ENCODE results near the gene CES3.
"Not testable (repeated sequence)": the region's sequence is repeated elsewhere in the genome, so short reads cannot be mapped to it uniquely, and the experiment has no call there.

The CES3 gene

DNA sequence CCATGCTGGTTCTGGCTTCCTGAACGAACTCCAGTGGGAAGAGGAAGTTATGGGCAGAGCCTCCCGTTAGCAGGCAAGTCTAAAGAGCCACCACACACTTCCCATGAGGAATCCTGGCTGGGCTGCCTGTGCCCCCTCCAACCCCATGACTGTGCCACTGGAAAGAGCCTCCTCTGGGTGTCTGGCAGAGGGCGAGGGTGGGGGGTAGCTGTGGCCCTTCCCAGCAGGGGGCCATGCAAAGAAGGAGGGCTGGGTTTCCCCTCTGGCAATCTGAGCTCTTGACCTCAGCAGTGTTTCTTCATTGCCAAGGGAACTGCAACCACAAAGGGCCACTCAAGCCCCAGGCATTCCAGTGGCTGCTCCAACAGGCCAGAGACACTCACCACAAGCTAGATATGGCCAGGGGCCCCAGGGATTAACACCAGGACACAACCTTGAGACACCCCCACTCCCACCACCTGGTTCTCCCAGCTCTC lies 34.1 kb upstream of the CES3 start:
- no peak for DNase-seq

DNA sequence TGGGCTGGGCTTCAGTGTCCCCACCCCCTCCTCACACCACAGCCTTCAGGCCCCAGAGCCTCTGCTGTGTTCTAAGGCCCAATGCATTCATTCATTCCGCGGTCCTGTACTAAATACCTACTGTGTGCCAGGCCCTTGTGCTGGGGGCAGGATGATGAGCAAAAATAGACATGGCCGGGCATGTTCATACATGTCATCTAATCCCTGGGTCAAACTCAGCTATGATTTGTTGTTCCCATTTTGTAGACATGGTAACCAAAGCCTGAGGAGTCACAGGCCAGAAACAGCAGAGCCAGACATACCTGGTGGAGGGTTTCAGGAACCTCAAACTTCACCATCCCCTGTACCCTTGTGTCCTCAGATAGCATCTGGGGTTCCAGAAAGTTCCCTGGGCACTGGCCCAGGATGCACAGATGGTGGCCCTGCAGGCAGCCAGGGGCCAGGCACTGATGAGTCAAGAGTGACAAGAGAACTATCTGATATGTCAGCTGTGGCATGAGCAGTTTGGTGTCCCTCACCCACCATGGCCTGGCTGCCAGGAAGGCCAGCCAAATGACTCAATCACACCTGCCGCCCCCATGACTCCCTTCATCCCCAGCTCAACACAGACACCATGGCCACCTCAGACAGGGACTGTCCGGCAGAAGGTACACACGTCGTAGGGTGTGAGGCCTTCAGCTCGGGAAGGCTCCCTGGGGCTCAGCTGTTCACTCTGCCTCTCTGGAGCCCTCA lies 33.0 kb upstream of the CES3 start:
- no peak for DNase-seq

DNA sequence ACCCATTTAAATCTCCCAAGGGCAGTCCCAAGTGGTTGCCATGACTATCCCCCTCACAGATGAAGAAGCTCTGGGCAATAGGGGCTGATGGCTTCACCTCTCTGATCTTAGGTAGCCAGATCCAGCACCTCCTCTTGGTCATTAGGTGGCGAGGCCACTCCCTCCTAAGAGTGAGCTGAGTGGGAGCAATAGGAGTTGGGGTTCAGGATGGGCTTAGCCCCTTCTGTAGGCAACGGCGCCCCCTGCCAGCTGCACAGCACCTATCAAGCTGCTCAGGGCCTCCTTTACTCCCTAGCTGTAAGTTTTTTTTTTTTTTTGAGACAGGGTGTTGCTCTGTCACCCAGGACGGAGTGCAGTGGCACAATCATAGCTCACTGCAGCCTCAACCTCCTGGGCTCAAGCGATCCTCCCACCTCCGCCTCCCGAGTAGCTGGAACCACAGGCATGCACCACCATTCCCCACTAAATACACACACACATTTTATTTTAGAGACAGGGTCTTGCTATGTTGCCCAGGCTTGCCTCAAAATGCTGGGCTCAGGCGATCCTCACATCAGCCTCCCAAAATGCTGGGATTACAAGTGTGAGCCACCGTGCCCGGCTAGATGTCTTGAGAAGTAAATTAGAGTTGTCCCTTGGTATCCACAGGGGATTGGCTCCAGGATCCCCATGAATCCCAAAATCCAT lies 32.2 kb upstream of the CES3 start:
- DNase-seq: no peak

DNA sequence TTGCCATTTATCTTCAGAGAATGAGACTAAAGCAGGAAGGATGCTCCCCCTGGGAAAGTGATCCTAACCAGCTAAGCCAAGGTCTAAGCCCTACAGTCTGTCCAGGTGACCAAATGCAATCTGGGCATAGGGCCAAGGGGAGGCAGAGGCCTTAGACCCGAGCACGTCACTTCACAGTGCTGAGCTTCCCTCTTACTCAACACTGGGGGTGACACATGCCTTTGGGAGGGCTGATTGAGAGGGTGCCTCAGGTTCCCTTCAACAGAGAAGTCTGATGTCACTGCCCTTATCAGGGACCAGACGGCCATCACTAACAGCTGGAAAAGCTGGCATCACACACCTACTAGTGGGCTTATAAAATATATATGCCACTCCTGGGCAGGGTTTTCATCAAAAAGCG lies 30.9 kb upstream of the CES3 start:
- DNase-seq: no peak

DNA sequence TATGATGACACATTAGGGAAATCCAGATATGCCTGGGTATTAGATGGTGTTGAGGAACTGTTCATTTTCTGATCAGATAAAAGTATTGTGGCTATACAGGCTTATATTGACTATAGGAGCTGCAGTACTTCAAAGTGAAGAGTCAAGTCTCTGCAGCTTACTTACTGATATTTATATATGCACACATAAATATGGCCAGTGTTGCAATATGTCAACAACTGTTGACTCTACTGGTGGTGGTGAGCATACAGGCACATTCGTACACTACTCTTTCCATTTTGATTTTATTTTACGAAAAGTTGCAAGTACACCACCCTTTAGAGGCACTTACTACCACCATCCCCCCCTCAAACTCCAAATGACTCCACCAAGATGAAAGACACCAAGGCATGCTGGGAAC lies 29.4 kb upstream of the CES3 start:
- no peak for DNase-seq

DNA sequence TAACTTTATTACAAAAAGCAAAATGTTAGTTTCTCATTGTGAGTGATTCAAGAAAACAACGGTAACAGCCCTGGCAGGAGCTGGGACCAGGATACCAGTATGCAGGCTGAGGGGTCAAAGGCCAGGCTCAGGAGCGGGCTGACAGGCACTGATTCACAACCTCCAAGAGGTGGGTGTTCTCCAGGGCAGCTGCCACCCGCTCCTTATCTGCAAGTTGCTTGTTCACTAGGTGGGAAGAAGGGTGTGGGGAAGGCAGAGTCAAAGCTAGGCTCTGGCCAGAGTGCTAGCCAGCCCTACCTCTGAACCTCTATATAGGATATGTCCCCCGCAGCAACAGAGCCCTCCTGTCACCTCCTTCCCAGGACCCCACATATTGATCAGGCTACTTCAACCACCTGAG lies 29.0 kb upstream of the CES3 start:
- DNase-seq: no peak

DNA sequence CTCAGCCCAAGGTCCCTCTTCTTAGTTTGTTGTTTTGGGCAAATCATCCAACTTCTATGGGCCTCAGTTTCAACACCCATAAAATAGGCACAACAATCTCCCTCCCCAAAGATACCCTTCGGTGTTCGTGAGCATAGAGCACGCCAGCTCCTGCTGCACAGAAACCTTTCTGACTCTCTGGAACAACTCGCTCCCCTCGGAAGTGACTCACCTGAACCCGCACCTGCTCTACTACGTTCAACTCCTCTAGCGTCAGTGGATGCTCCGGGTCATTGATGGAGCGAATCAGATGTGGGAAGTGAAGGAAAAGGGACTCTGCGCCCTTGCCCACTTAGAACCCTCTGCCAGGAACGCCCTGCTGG lies 27.3 kb upstream of the CES3 start:
- DNase-seq: no peak

DNA sequence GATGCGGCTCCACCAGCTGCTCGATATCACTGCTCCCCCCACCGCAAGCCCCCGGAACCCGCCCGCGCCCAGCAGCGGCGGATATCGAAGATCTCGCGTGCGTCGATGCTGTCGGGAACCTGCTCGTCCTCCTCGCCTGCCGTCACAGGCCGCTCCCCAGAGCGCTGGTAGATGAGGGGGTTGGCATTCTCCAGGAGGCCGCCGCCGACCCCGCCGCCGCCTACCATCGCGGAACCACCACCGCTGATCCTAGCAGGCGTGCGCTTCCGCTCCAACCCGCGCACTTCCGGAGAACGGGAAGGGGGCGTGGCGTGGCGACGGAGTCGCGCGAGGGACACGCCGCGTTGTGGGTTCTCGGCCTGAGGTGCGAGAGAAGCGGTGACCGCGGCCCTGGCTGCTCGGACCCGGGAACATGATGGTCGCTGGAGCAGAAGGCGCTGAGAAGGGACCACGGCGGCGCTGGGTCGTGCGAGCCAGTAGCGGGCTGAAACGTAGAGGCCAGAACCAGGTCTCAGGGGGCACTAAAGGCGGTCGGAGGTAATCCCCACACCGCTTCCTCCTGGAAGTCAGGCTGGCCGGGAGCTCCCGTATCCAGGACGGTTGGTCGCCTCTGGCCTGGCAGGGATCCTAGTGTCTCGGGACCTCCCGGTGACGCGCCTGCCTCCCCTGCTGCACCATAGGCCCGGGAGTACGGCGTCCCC lies 26.8 kb upstream of the CES3 start, which contains the start of gene CIAO2B:
Gene CIAO2B (minus strand): TSS at position 265 of the 701 bp plus-strand sequence. CDS start 38 bp downstream, at position 227.
- peak; percentile 86 for DNase-seq

DNA sequence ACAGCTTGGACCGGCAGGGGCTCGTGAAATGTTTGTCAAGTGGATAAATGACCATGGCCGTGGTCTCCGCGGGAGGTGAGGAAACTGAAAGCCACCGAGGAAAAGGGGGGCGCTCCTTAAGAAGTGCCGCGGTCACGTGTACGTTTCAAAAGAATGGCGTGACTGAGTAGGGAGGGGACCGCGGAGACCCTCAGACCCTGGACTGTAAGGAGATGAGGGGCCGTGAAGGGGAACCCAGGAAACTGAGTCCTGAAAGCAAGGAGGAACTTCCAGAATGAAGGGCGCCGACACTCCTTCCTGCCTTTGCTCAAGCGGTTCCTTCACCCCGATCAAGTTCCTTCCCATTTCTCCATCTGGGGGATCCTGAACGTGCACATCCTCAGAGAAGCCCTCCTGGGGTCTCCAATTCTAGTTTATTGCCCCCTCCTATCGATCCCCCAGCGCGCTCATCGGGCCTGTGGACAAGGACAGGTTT lies 26.2 kb upstream of the CES3 start:
- DNase-seq: not testable (repeated sequence)

DNA sequence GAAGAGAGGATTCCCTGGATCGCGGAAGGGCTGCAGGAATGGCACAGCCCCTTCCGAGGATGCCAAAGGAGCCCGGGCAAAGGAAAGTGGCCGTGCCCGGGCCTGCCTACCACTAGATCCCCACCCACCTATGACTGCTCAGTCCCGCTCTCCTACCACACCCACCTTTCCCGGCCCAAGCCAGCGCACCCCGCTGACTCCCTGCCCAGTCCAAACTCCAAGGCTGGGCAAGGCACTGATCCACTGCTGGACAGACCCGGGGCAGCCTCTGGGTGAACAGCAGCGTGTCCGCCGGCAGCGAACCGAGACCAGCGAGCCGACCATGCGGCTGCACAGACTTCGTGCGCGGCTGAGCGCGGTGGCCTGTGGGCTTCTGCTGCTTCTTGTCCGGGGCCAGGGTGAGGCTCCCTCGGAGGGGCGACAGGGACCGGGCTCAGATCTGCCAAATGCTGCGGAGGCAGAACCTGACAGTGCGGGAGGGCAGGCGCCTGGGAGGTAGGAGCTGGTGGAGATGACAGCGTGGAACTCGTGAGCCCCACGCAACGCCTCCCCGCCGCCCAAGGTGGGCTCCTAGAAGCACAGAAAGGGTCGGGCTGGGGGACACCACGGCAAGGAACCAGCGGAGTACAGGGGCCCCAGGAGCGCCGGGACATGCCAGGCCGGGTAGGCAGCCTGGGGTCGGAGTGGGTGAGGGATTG lies 25.6 kb upstream of the CES3 start, which contains the start of gene CES2:
Gene CES2 (plus strand): TSS at position 203 of the 698 bp plus-strand sequence. CDS start 120 bp downstream, at position 323.
- no peak for DNase-seq

DNA sequence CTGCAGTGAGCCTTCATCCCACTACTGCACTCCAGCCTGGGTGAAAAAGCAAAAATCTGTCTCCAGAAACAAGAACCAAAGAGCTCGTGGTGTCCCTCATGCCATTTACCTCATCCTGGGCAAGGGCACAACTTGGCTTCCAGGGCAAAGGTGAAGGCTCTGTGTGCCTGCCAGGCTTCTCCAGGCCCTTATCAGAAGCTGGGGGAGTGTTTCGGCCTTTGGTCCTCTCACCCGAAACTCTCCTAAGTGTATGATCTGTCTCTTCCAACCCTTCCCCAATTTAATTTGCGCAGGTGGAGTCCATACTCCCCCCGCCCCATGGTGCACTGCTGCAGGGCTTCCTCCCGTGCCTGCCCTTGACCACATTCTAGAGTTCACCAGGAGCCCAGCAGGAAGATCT lies 24.6 kb upstream of the CES3 start:
- DNase-seq: no peak

DNA sequence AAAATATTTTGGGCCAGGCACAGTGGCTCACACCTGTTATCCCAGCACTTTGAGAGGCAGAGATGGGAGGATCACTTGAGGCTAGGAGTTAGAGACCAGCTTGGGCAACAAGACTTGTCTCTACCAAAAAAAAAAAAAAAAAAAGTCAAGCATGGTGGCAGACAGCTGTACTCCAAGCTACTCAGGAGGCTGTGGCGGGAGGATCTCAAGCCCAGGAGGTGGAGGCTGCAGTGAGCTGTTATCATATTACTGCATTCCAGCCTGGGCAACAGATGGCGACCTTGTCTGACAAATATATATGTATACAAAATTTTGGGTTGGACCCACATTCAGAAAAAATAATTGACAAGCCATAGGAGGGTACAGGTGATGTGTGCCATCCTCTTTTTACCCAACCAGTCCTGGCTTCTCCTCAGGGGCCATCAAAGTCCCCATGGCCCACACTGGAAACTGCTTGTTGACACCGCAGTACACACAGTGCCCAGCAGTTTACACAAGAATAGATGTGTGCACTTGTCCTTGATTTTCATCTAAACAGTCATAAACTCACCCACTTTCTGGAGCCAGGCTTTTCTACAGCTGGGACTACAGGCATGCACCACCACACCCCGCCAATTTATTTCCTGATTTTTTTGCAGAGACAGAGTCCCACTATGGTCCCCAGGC lies 24.0 kb upstream of the CES3 start:
- no peak for DNase-seq

DNA sequence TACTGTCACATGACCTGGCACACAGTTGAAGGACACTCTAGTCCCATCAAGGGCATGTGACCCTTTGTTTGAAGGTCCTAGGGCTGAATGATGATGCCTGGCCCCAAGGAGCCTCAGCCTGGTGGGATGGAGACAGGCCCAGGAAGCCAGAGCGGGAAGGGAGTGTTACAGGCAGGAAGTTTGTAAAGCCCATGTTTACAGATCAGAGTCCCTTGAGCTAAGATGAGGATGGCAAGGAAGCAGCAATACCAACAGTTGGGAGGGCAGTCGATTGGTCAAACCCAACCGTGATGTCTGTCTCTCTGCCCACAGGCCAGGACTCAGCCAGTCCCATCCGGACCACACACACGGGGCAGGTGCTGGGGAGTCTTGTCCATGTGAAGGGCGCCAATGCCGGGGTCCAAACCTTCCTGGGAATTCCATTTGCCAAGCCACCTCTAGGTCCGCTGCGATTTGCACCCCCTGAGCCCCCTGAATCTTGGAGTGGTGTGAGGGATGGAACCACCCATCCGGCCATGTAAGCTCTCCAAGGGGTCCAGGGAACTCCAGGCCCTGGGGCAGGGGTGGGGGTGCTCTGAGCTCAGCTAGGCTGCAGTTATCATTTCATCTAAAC lies 23.2 kb upstream of the CES3 start:
- no peak for DNase-seq

DNA sequence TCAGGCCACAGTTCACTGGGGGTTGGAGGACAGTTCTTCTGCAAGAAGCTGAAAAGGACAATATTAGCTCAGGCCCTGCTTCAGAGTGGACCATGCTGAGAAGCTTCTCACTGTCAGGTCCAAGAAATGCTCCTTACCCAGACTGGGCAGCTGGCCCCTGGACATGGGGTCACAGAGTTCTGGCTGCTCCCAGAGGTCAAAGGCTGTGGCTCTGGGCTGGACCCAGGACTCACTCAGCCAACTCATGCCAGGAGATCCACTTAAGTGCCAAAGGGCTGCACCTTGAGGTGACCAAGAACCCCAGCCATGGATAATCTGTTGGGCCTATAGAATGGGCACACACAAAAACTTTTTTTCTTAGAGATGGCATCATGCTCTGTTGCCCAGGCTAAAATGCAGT lies 21.7 kb upstream of the CES3 start:
- DNase-seq: no peak

DNA sequence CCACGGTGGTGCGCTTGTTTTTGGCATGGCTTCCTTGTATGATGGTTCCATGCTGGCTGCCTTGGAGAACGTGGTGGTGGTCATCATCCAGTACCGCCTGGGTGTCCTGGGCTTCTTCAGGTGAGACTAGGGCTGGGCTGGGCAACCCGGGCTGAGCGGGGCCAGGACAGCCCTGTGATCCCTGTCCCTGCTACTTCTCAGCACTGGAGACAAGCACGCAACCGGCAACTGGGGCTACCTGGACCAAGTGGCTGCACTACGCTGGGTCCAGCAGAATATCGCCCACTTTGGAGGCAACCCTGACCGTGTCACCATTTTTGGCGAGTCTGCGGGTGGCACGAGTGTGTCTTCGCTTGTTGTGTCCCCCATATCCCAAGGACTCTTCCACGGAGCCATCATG lies 20.8 kb upstream of the CES3 start:
- DNase-seq: no peak

DNA sequence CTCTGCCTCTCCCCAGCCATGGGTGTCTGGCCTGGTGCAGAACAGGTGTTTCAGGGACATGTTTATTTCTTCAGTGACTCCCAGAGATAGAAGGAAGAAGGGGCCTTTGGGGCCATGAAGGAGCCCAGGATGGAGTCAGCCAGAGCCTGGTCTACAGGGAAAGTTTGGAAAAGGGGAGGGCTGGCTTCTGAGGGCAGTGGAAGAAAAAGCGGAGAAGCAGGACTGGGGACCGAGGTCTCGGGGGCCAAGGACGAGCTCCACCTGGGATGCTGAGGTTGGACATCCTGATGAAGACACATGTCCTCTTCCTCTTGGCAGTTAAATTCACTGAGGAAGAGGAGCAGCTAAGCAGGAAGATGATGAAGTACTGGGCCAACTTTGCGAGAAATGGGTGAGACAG lies 18.1 kb upstream of the CES3 start:
- DNase-seq: no peak

DNA sequence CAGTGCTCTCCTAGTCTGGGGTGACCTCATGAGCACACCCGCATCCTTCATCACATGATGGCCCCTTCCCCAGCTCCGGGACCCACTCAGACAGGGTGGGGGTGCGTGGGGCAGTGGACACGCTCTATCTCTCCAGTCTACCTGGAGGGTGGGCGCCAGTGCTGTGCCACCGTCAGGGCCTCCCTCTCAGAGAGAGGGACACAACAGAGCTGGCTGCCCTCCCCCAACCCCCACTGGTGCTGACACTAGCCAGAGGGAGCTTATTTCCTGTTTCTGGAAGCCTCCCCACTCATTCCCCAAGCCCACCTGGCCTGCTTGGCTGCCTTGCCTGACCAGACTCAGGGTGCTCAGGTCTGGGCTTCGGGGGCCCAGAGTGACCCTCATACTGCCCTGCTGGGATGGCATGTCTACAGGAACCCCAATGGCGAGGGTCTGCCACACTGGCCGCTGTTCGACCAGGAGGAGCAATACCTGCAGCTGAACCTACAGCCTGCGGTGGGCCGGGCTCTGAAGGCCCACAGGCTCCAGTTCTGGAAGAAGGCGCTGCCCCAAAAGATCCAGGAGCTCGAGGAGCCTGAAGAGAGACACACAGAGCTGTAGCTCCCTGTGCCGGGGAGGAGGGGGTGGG lies 17.5 kb upstream of the CES3 start:
- DNase-seq: no peak

DNA sequence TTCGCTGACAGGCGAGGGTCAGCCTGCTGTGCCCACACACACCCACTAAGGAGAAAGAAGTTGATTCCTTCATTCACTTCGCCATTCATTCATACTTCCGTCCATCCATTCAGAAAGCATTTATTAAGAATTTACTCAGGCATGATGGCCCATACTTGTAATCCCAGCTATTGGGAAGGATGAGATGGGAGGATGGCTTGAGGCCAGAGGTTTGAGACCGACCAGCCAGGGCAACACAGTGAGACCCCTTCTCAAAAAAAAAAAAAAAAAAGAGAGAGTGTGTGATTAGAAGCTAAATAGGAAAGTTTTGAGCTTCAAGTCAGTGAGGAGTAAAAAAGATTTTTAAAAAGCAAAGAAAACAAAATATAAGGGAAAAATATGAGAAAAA lies 17.0 kb upstream of the CES3 start:
- no peak for DNase-seq

DNA sequence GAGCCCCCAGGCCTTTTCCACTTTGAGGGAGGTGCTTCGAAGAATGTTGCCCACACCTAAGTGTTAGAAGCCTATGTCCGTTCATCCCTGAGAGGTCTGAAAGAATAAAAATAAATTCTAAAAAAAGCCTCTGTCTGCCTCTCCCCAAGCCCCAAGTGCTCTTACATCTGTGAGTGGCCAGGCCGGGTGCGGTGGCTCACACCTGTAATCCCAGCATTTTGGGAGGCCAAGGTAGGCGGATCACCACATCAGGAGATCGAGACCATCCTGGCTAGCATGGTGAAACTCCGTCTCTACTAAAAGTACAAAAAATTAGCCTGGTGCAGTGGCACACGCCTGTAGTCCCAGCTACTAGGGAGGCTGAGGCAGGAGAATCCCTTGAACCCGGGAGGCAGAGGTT lies 16.1 kb upstream of the CES3 start:
- DNase-seq: not testable (repeated sequence)

DNA sequence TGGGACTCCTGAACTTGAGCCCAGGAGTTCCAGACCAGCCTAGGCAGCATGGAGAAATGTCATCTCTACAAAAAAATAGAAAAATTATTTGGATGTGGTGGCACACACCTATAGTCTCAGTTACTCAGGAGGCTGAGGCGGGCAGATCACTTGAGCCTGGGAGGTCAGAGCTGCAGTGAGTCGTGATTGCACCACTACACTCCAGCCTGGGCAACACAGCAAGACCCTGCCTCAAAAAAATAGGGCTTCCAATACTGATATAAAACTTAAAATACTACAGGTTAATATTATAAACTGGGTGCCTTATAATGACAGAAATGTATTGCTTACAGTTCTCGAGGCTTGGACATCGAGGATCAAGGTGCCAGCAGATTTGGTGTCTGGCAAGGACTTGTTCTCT lies 15.1 kb upstream of the CES3 start:
- no peak for DNase-seq

DNA sequence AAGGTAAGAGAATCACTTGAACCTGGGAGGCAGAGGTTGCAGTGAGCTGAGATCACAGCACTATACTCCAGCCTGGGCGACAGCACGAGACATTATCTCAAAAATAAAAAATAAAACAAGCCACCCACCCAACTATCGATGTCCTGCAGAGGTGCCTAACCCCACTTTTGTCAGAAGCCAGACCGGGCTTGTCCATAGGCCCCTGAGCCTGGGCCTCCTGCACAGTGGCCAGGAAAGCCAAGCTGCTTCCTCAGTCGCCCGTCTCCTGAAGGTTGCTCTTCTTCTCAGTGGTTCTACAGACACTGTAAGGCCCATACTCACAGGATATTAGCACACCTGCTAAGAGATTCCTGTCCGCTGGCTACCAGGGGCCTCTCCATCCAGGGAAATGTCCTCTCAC lies 14.5 kb upstream of the CES3 start:
- no peak for DNase-seq

DNA sequence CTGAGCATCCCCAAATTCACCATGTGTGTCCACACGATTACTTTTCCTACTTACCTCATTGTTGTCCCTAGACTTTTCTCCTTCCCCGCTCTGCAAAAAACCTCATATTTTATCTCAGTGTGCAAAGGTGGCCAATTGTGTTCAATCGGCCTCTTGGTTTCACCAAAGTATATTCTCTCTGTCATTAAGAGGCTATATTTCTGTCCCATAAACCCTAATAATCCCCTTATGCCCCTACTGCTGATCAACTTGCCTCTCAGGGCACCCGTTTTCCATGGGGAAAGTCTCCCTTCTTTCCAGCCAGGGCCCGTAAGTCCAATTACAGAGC lies 14.1 kb upstream of the CES3 start:
- no peak for DNase-seq
